KMS-11 (cell line): ENCODE measurements around the gene LAMP1.

Source experiments
- H2AFZ ChIP-seq: fragments of 200-600 bp; sonication (generic); 2 replicates; pipeline ENCODE4 v1.6.1; 2016; ENCODE audit warnings: antibody characterized with exemption, mixed run types, low read depth
- H3K27ac ChIP-seq: fragments of 200-600 bp; sonication (generic); 2 replicates; pipeline ENCODE4 v1.6.1; 2016; ENCODE audit warnings: mild to moderate bottlenecking, mixed run types
- H3K27me3 ChIP-seq: fragments of 200-600 bp; sonication (generic); 2 replicates; pipeline ENCODE4 v1.6.1; 2017; ENCODE audit warnings: mild to moderate bottlenecking, low read depth, mixed run types, moderate library complexity; ENCODE audit not compliant: insufficient read depth
- H3K36me3 ChIP-seq: fragments of 200-600 bp; sonication (generic); 2 replicates; pipeline ENCODE4 v1.6.1; 2017; ENCODE audit warnings: mild to moderate bottlenecking, mixed run types; ENCODE audit not compliant: insufficient read depth
- H3K4me1 ChIP-seq: fragments of 200-600 bp; sonication (generic); 2 replicates; pipeline ENCODE4 v1.6.1; 2016; ENCODE audit warnings: mild to moderate bottlenecking, low read depth, mixed run types; ENCODE audit not compliant: poor library complexity, severe bottlenecking
- H3K4me2 ChIP-seq: fragments of 200-600 bp; sonication (generic); 2 replicates; pipeline ENCODE4 v1.7.0; 2016; ENCODE audit warnings: mild to moderate bottlenecking, mixed run types
- H3K4me3 ChIP-seq: fragments of 200-600 bp; sonication (generic); IDR thresholded peaks from 2 replicates; pipeline ENCODE4 v1.6.1; 2017; ENCODE audit warnings: low read depth, low read length, mixed read lengths; ENCODE audit not compliant: insufficient read depth
- H3K79me2 ChIP-seq: fragments of 200-600 bp; sonication (generic); 2 replicates; pipeline ENCODE4 v1.6.1; 2016; ENCODE audit warnings: low read depth, mixed run types; ENCODE audit not compliant: insufficient read depth
- H3K9ac ChIP-seq: fragments of 200-600 bp; sonication (generic); 2 replicates; pipeline ENCODE4 v1.6.1; 2016; ENCODE audit warnings: mild to moderate bottlenecking, mixed run types
- H4K20me1 ChIP-seq: fragments of 200-600 bp; sonication (generic); 2 replicates; pipeline ENCODE4 v1.6.1; 2016; ENCODE audit warnings: mild to moderate bottlenecking, mixed run types; ENCODE audit not compliant: insufficient read depth
- CTCF ChIP-seq: fragments of 200-600 bp; sonication (generic); conservative IDR thresholded peaks from 2 replicates; pipeline ENCODE4 v1.6.1; 2017; ENCODE audit warnings: low read depth, mild to moderate bottlenecking, antibody characterized with exemption, low read length, moderate library complexity, mixed read lengths

LAMP1 gene

DNA sequence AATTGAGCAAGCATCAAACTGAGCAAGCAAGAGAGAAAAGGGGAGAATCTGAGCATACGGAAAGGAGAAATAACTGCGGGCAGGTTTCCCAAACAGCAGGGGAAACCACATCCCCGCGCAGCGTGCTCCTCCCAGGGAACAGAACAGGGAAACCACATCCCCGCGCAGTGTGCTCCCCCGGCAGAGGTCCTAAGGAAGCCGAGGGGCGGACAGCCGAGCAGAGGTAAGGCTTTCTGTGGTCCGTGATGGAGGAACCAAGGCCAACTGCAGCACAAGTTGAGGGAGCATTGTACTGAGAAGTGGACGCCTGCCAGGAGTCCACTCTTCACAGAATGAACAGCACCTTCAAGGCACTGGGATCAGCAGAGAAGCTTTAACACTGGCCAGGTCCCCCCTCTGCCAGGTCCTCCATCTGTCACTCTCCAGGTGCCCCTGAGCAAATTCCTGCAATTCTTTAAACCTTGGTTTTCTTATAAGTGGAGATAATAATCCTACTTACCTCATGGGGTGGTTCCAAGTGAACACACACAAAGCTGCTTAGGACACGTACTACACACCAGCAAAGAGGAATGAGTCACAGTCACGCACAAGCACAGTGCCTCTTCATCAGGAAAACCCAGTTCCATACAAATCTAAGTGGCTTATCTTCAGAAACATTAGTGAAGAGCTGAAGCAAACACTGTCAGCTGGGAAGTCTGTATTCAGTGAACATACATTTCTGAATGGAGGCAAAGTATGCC, 23.0 kb upstream of the LAMP1 start:
- Histone ChIP-seq H2AFZ (no peak overlapping the region), H3K27me3 (no peaks in the 10 kb centered on the region), H3K4me1 (no peaks in the 10 kb centered on the region), H4K20me1 (no peaks in the 10 kb centered on the region), H3K4me3 (no peak overlapping the region), H3K27ac (no peak overlapping the region), H3K36me3 (no peaks in the 10 kb centered on the region), H3K79me2 (no peaks in the 10 kb centered on the region), H3K4me2 (no peak overlapping the region), H3K9ac (no peak overlapping the region)
- TF ChIP-seq CTCF: no peak

DNA sequence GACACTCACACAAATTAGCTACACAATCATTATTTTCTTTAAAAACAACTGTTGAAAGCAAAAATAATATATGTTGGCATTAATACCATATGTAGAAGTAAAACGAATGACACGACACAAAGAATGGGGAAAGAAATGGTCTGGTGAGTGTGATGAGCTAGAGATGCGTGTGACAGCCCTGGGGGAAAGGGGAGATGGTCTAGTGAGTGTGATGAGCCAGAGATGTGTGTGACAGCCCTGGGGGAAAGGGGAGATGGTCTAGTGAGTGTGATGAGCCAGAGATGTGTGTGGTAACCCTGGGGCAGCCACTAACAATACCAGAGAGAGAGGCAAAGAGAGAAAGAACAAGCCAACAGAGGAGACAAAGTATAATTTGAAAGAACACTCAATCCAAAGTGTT, 22.3 kb upstream of the LAMP1 start:
- no peaks in the 10 kb centered on the region for H3K79me2 ChIP-seq
- H3K27me3 ChIP-seq: no peaks in the 10 kb centered on the region
- H3K27ac ChIP-seq: no peak overlapping the region
- TF ChIP-seq CTCF: no peak
- H3K36me3 ChIP-seq: no peaks in the 10 kb centered on the region
- no peak overlapping the region for H3K4me3 ChIP-seq
- H3K4me1 ChIP-seq: no peaks in the 10 kb centered on the region
- H4K20me1 ChIP-seq: no peaks in the 10 kb centered on the region
- no peak overlapping the region for H2AFZ ChIP-seq
- no peak overlapping the region for H3K4me2 ChIP-seq
- no peak overlapping the region for H3K9ac ChIP-seq

- Histone ChIP-seq H3K9ac (no peak overlapping the region), H3K4me2 (no peak overlapping the region)
- TF ChIP-seq CTCF: no peak
These were observed 21.7 kb upstream of the LAMP1 start for GRCh38 chr13:113275387-113275786.

GRCh38 chr13:113280126-113280525, 16.9 kb upstream of the LAMP1 start:
- no peak overlapping the region for H2AFZ ChIP-seq
- H3K4me2 ChIP-seq: no peak overlapping the region
- no peaks in the 10 kb centered on the region for H3K4me1 ChIP-seq
- H3K36me3 ChIP-seq: no peaks in the 10 kb centered on the region
- H4K20me1 ChIP-seq: no peaks in the 10 kb centered on the region
- H3K9ac ChIP-seq: no peak overlapping the region
- no peak for TF ChIP-seq CTCF
- no peak overlapping the region for H3K4me3 ChIP-seq
- no peaks in the 10 kb centered on the region for H3K79me2 ChIP-seq
- H3K27ac ChIP-seq: no peak overlapping the region
- no peaks in the 10 kb centered on the region for H3K27me3 ChIP-seq

More at GRCh38 chr13:113275387-113275786, 21.7 kb upstream of the LAMP1 start:
- Histone ChIP-seq H3K4me3 (no peak overlapping the region), H2AFZ (no peak overlapping the region), H3K79me2 (no peaks in the 10 kb centered on the region), H3K36me3 (no peaks in the 10 kb centered on the region), H3K27ac (no peak overlapping the region), H3K4me1 (no peaks in the 10 kb centered on the region), H3K27me3 (no peaks in the 10 kb centered on the region), H4K20me1 (no peaks in the 10 kb centered on the region)
